Activated T-helper 1 cell treated with Interleukin-2 at 50 U/mL for 16 hours (primary cell): ENCODE data around the gene TMEM158.

Experiments
- DNase-seq: peaks from one replicate; pipeline ENCODE4 v3.0.0-alpha.2; 2020; ENCODE audit warnings: low read depth

Gene TMEM158

GRCh38 chr3:45226206-45226915, at the start of gene TMEM158:
Gene TMEM158 (minus strand): TSS chr3:45226287. CDS start chr3:45226027, 260 bp downstream.
- peak; percentile 49 for DNase-seq

GRCh38 chr3:45275006-45275704, 49.1 kb upstream of the TMEM158 start:
- DNase-seq: no peak

GRCh38 chr3:45273681-45274515, 47.8 kb upstream of the TMEM158 start:
- DNase-seq: no peak

- DNase-seq: no peak
These were observed 46.9 kb upstream of the TMEM158 start for GRCh38 chr3:45272828-45273470.

- DNase-seq: no peak
These were observed 46.1 kb upstream of the TMEM158 start for GRCh38 chr3:45272032-45272810.

GRCh38 chr3:45269952-45270351, 43.9 kb upstream of the TMEM158 start:
- DNase-seq: no peak

- DNase-seq: no peak
These were observed 41.0 kb upstream of the TMEM158 start for GRCh38 chr3:45267097-45267496.

- DNase-seq: no peak
These were observed 35.4 kb upstream of the TMEM158 start for GRCh38 chr3:45261333-45262110.

- no peak for DNase-seq
These were observed 33.0 kb upstream of the TMEM158 start for GRCh38 chr3:45259133-45259532.

- no peak for DNase-seq
These were observed 32.2 kb upstream of the TMEM158 start for GRCh38 chr3:45258317-45258716.

GRCh38 chr3:45253316-45253715, 27.2 kb upstream of the TMEM158 start:
- DNase-seq: no peak

- DNase-seq: no peak
These were observed 26.7 kb upstream of the TMEM158 start for GRCh38 chr3:45252826-45253225.

GRCh38 chr3:45249391-45249790, 23.3 kb upstream of the TMEM158 start:
- DNase-seq: no peak

GRCh38 chr3:45246241-45246640, 20.2 kb upstream of the TMEM158 start:
- no peak for DNase-seq

- no peak for DNase-seq
These were observed 18.3 kb upstream of the TMEM158 start for GRCh38 chr3:45244356-45244755.

- no peak for DNase-seq
These were observed 15.1 kb upstream of the TMEM158 start for GRCh38 chr3:45241206-45241605.

GRCh38 chr3:45240292-45240691, 14.2 kb upstream of the TMEM158 start:
- DNase-seq: no peak

- DNase-seq: no peak
These were observed 13.2 kb upstream of the TMEM158 start for GRCh38 chr3:45239254-45239653.

- DNase-seq: no peak
These were observed 10.9 kb upstream of the TMEM158 start for GRCh38 chr3:45236964-45237363.

- DNase-seq: no peak
These were observed 9.3 kb upstream of the TMEM158 start for GRCh38 chr3:45235409-45235808.

GRCh38 chr3:45234250-45234649, 8.2 kb upstream of the TMEM158 start:
- DNase-seq: no peak
